AG20443 (cell line): ENCODE data around the gene FAM20B.
"Not testable (repeated sequence)": the region's sequence is repeated elsewhere in the genome, so short reads cannot be mapped to it uniquely, and the experiment has no call there.

ENCODE experiments used
- DNase-seq: peaks from one replicate; pipeline ENCODE4 v3.0.0; 2012; ENCODE audit warnings: low spot score, mixed read lengths

FAM20B gene

GRCh38 chr1:179023946-179024650 lies 1.6 kb upstream of the FAM20B start:
- no peak for DNase-seq

- peak; percentile 82 for DNase-seq
Observed at GRCh38 chr1:179025975-179026812, 500 bp downstream of the FAM20B start.

- no peak for DNase-seq
Observed at GRCh38 chr1:179026813-179027669, 1.3 kb downstream of the FAM20B start.

GRCh38 chr1:179029321-179029759 lies 3.6 kb downstream of the FAM20B start:
- no peak for DNase-seq

GRCh38 chr1:179030130-179030529 lies 4.4 kb downstream of the FAM20B start:
- DNase-seq, result no peak

- DNase-seq, result no peak
Observed at GRCh38 chr1:179030683-179031082, 5.0 kb downstream of the FAM20B start.

GRCh38 chr1:179031284-179031683 lies 5.6 kb downstream of the FAM20B start:
- DNase-seq, result no peak

GRCh38 chr1:179031855-179032513 lies 6.3 kb downstream of the FAM20B start:
- DNase-seq, result no peak

- DNase-seq, result peak; percentile 18
Observed at GRCh38 chr1:179034720-179035119, 9.0 kb downstream of the FAM20B start.

- DNase-seq, result peak; percentile 24
Observed at GRCh38 chr1:179036844-179037465, 11.3 kb downstream of the FAM20B start.

- DNase-seq, result no peak
Observed at GRCh38 chr1:179038528-179039281, 13.0 kb downstream of the FAM20B start.

GRCh38 chr1:179039502-179040174 lies 13.9 kb downstream of the FAM20B start:
- not testable (repeated sequence) for DNase-seq

- DNase-seq, result not testable (repeated sequence)
Observed at GRCh38 chr1:179040175-179040551, 14.5 kb downstream of the FAM20B start.

- no peak for DNase-seq
Observed at GRCh38 chr1:179042087-179042486, 16.4 kb downstream of the FAM20B start.

- DNase-seq, result no peak
Observed at GRCh38 chr1:179042700-179043099, 17.0 kb downstream of the FAM20B start.

- DNase-seq, result no peak
Observed at GRCh38 chr1:179043266-179043665, 17.6 kb downstream of the FAM20B start.

GRCh38 chr1:179043907-179044306 lies 18.2 kb downstream of the FAM20B start:
- no peak for DNase-seq

GRCh38 chr1:179046808-179047635 lies 21.3 kb downstream of the FAM20B start:
- DNase-seq, result peak; percentile 8

GRCh38 chr1:179047636-179047997 lies 21.9 kb downstream of the FAM20B start:
- DNase-seq, result no peak
